WTC11 (cell line): ENCODE measurements around the gene NONO. TPM values are rescaled to one million over a fixed set of nuclear protein-coding genes. Genes with fewer than 3 reads are reported as not detected.
"Not testable (repeated sequence)": the region's sequence is repeated elsewhere in the genome, so short reads cannot be mapped to it uniquely, and the experiment has no call there.

Experiments used
- ATAC-seq: fragments of 200-7000 bp; cut with Tn5 transposase; 2 replicates; pipeline ENCODE4 v1.10.0; 2021; ENCODE audit warnings: mild to moderate bottlenecking, moderate library complexity
- CTCF ChIA-PET: fragments of 300-600 bp; sonication (Branson Sonifier 250); formaldehyde crosslinking; loops from one replicate; lab custom pipeline; 2021; ENCODE audit warnings: antibody characterized with exemption; lab: Charles Lee
- POLR2A ChIA-PET: fragments of 350-600 bp; sonication (Branson Sonifier 250); formaldehyde crosslinking; loops from one replicate; lab custom pipeline; 2021; ENCODE audit warnings: antibody characterized with exemption; lab: Charles Lee
- DNase-seq: peaks from one replicate; pipeline ENCODE4 v3.0.0; 2021; ENCODE audit warnings: low spot score
- H3K27ac Mint-ChIP-seq: 2 replicates; pipeline ENCODE4 v1.8.0; 2021; ENCODE audit warnings: mixed read lengths
- H3K27me3 Mint-ChIP-seq: 2 replicates; pipeline ENCODE4 v1.8.0; 2021; ENCODE audit warnings: low read depth, mild to moderate bottlenecking, moderate library complexity, mixed read lengths
- H3K36me3 Mint-ChIP-seq: 2 replicates; pipeline ENCODE4 v1.8.0; 2021; ENCODE audit warnings: mixed read lengths
- H3K4me1 Mint-ChIP-seq: 2 replicates; pipeline ENCODE4 v1.8.0; 2022; ENCODE audit warnings: mixed read lengths
- H3K4me3 Mint-ChIP-seq: 2 replicates; pipeline ENCODE4 v1.8.0; 2021; ENCODE audit warnings: mild to moderate bottlenecking, moderate library complexity, mixed read lengths
- H3K9me3 Mint-ChIP-seq: 2 replicates; pipeline ENCODE4 v1.8.0; 2021; ENCODE audit warnings: mixed read lengths
- ATF2 ChIP-seq: sonication (generic); formaldehyde crosslinking; IDR thresholded peaks from 2 replicates; pipeline ENCODE4 v1.8.1; 2022; ENCODE audit warnings: low read depth, missing genetic modification reagents, borderline replicate concordance
- CBFB ChIP-seq: sonication (generic); formaldehyde crosslinking; IDR thresholded peaks from 2 replicates; pipeline ENCODE4 v1.8.1; 2022; ENCODE audit warnings: mild to moderate bottlenecking, low read depth, missing genetic modification reagents
- CTCF ChIP-seq: fragments of 200-600 bp; IDR thresholded peaks from 2 replicates; pipeline ENCODE4 v1.8.0; 2022; ENCODE audit warnings: antibody characterized with exemption
- ETV6 ChIP-seq: sonication (generic); formaldehyde crosslinking; IDR thresholded peaks from 2 replicates; pipeline ENCODE4 v1.8.1; 2022; ENCODE audit warnings: mild to moderate bottlenecking, missing genetic modification reagents
- FOXP4 ChIP-seq: sonication (generic); formaldehyde crosslinking; IDR thresholded peaks from 2 replicates; pipeline ENCODE4 v1.8.0; 2022; ENCODE audit warnings: mild to moderate bottlenecking, missing genetic modification reagents
- JAZF1 ChIP-seq: fragments of 250-450 bp; sonication (Bioruptor Pico); IDR thresholded peaks from 2 replicates; pipeline ENCODE4 v1.9.0; 2021; ENCODE audit warnings: moderate library complexity, mild to moderate bottlenecking, inconsistent platforms
- MYBL2 ChIP-seq: sonication (generic); formaldehyde crosslinking; IDR thresholded peaks from 2 replicates; pipeline ENCODE4 v1.8.1; 2023; ENCODE audit warnings: mild to moderate bottlenecking, moderate library complexity, missing genetic modification reagents
- NFYB ChIP-seq: sonication (generic); formaldehyde crosslinking; conservative IDR thresholded peaks from 2 replicates; pipeline ENCODE4 v1.8.0; 2022; ENCODE audit warnings: low read depth, missing genetic modification reagents
- NR3C1 ChIP-seq: sonication (generic); formaldehyde crosslinking; conservative IDR thresholded peaks from 2 replicates; pipeline ENCODE4 v1.8.1; 2023; ENCODE audit warnings: low read depth, mild to moderate bottlenecking, missing genetic modification reagents
- PRDM15 ChIP-seq: sonication (generic); formaldehyde crosslinking; IDR thresholded peaks from 2 replicates; pipeline ENCODE4 v1.8.0; 2022; ENCODE audit warnings: missing genetic modification reagents
- RELA ChIP-seq: sonication (generic); formaldehyde crosslinking; IDR thresholded peaks from 2 replicates; pipeline ENCODE4 v1.8.1; 2022; ENCODE audit warnings: missing genetic modification reagents, mild to moderate bottlenecking, borderline replicate concordance
- STAT6 ChIP-seq: sonication (generic); formaldehyde crosslinking; conservative IDR thresholded peaks from 2 replicates; pipeline ENCODE4 v1.8.1; 2023; ENCODE audit warnings: mild to moderate bottlenecking, low read depth, missing genetic modification reagents, moderate library complexity
- TEAD4 ChIP-seq: sonication (generic); formaldehyde crosslinking; IDR thresholded peaks from 2 replicates; pipeline ENCODE4 v1.8.0; 2022; ENCODE audit warnings: mild to moderate bottlenecking, missing genetic modification reagents
- ZNF317 ChIP-seq: sonication (generic); formaldehyde crosslinking; IDR thresholded peaks from 2 replicates; pipeline ENCODE4 v1.8.1; 2023; ENCODE audit warnings: low read depth, mild to moderate bottlenecking, moderate library complexity, missing genetic modification reagents, borderline replicate concordance
- ZNF423 ChIP-seq: fragments of 250-450 bp; sonication (Bioruptor Pico); IDR thresholded peaks from 2 replicates; pipeline ENCODE4 v2.1.2; 2022; ENCODE audit warnings: mild to moderate bottlenecking, moderate library complexity
- ZNF671 ChIP-seq: fragments of 250-450 bp; sonication (Bioruptor Pico); IDR thresholded peaks from 2 replicates; pipeline ENCODE4 v1.8.0; 2021; ENCODE audit warnings: mild to moderate bottlenecking
- ZSCAN18 ChIP-seq: fragments of 250-450 bp; sonication (Bioruptor Pico); IDR thresholded peaks from 2 replicates; pipeline ENCODE4 v2.1.2; 2022; ENCODE audit warnings: mild to moderate bottlenecking, moderate library complexity
- total RNA-seq: library from RNA; stranded (reverse); gene quantifications from 3 replicates; pipeline ENCODE4 v1.2.3, GENCODE V29; 2021

The NONO gene
- total RNA-seq, 1 experiment from 2014 or later, result 706 TPM

GRCh38 chrX:71315917-71316316 lies 32.5 kb downstream of the NONO start:
- Mint-ChIP-seq H3K27ac (no peak overlapping the region), H3K27me3 (no peaks in the 10 kb centered on the region), H3K36me3 (peaks cover 15% of the 10 kb centered on the region), H3K9me3 (no peaks in the 10 kb centered on the region), H3K4me3 (no peak overlapping the region), H3K4me1 (no peaks in the 10 kb centered on the region)
- POLR2A ChIA-PET, result no interaction called here
- CTCF ChIA-PET, result no interaction called here
- ATAC-seq (no peak), DNase-seq (no peak)
- TF ChIP-seq NR3C1 (no peak), RELA (no peak), ZNF423 (CRISPR knock-in tag) (no peak), ZNF317 (CRISPR knock-in tag) (no peak), ATF2 (no peak), NFYB (CRISPR knock-in tag) (no peak), JAZF1 (CRISPR knock-in tag) (no peak), ZNF671 (CRISPR knock-in tag) (no peak), FOXP4 (CRISPR knock-in tag) (no peak), CTCF (no peak), ETV6 (CRISPR knock-in tag) (no peak), CBFB (no peak), TEAD4 (CRISPR knock-in tag) (no peak), MYBL2 (no peak), ZSCAN18 (no peak), PRDM15 (no peak), STAT6 (no peak)

- POLR2A ChIA-PET, H3K4me1 Mint-ChIP-seq, H3K27me3 Mint-ChIP-seq, H3K27ac Mint-ChIP-seq, CTCF ChIA-PET, H3K4me3 Mint-ChIP-seq, ATAC-seq, H3K9me3 Mint-ChIP-seq, H3K36me3 Mint-ChIP-seq, DNase-seq: not testable (repeated sequence)
These were observed 33.5 kb downstream of the NONO start for GRCh38 chrX:71316959-71317358.
